Activated CD8-positive, alpha-beta memory T cell treated with anti-CD3 and anti-CD28 coated beads for 36 hours (primary cell): ENCODE results near the gene FCRL5. TPM values are rescaled to one million over a fixed set of nuclear protein-coding genes. Genes with fewer than 3 reads are reported as not detected.

Experiments
- CTCF ChIA-PET: fragments of 350-600 bp; sonication (Branson Sonifier 250); formaldehyde crosslinking; loops from one replicate; lab custom pipeline; 2021; ENCODE audit warnings: antibody characterized with exemption; lab: Charles Lee
- POLR2A ChIA-PET: fragments of 350-600 bp; sonication (Branson Sonifier 250); formaldehyde crosslinking; loops from one replicate; lab custom pipeline; 2021; ENCODE audit warnings: antibody characterized with exemption; lab: Charles Lee
- total RNA-seq, 2 experiments: library from RNA; stranded (reverse); gene quantifications; one replicate each; pipeline ENCODE4 v1.2.3, GENCODE V29; 2021

The FCRL5 gene
- total RNA-seq, 2 experiments from 2014 or later, result not detected

- ChIA-PET CTCF (no interaction called here), POLR2A (no interaction called here)
Observed at GRCh38 chr1:157540160-157540748, 12.1 kb downstream of the FCRL5 start.

- ChIA-PET CTCF (no interaction called here), POLR2A (no interaction called here)
Observed at GRCh38 chr1:157539568-157539967, 12.7 kb downstream of the FCRL5 start.

- ChIA-PET POLR2A (no interaction called here), CTCF (no interaction called here)
Observed at GRCh38 chr1:157532569-157532968, 19.7 kb downstream of the FCRL5 start.

GRCh38 chr1:157523774-157524493 lies 28.4 kb downstream of the FCRL5 start:
- CTCF ChIA-PET, result no interaction called here

GRCh38 chr1:157521056-157521455 lies 31.3 kb downstream of the FCRL5 start:
- ChIA-PET POLR2A (no interaction called here), CTCF (no interaction called here)

More at GRCh38 chr1:157523774-157524493, 28.4 kb downstream of the FCRL5 start:
- POLR2A ChIA-PET, result no interaction called here

GRCh38 chr1:157520386-157520935 lies 31.9 kb downstream of the FCRL5 start:
- POLR2A ChIA-PET, result no interaction called here

GRCh38 chr1:157519451-157519850 lies 32.9 kb downstream of the FCRL5 start:
- ChIA-PET CTCF (no interaction called here), POLR2A (no interaction called here)

More at GRCh38 chr1:157520386-157520935, 31.9 kb downstream of the FCRL5 start:
- CTCF ChIA-PET, result no interaction called here

GRCh38 chr1:157517016-157517415 lies 35.3 kb downstream of the FCRL5 start:
- ChIA-PET POLR2A (no interaction called here), CTCF (no interaction called here)

GRCh38 chr1:157515709-157516108 lies 36.6 kb downstream of the FCRL5 start:
- ChIA-PET POLR2A (no interaction called here), CTCF (no interaction called here)

GRCh38 chr1:157515141-157515540 lies 37.2 kb downstream of the FCRL5 start:
- CTCF ChIA-PET, result no interaction called here
- POLR2A ChIA-PET, result no interaction called here

GRCh38 chr1:157512036-157512969 lies 40.0 kb downstream of the FCRL5 start:
- CTCF ChIA-PET, result no interaction called here
- POLR2A ChIA-PET, result no interaction called here

- CTCF ChIA-PET, result no interaction called here
Observed at GRCh38 chr1:157509546-157510232, 42.6 kb downstream of the FCRL5 start.

GRCh38 chr1:157505481-157506272 lies 46.6 kb downstream of the FCRL5 start:
- CTCF ChIA-PET, result no interaction called here
- POLR2A ChIA-PET, result no interaction called here

More at GRCh38 chr1:157509546-157510232, 42.6 kb downstream of the FCRL5 start:
- POLR2A ChIA-PET, result no interaction called here

- CTCF ChIA-PET, result no interaction called here
- POLR2A ChIA-PET, result no interaction called here
Observed at GRCh38 chr1:157504646-157505045, 47.7 kb downstream of the FCRL5 start.

- ChIA-PET CTCF (no interaction called here), POLR2A (no interaction called here)
Observed at GRCh38 chr1:157499521-157499920, 52.8 kb downstream of the FCRL5 start.

- CTCF ChIA-PET, result no interaction called here
- POLR2A ChIA-PET, result no interaction called here
Observed at GRCh38 chr1:157498736-157499090, 53.6 kb downstream of the FCRL5 start.

- ChIA-PET CTCF (no interaction called here), POLR2A (no interaction called here)
Observed at GRCh38 chr1:157497987-157498735, 54.2 kb downstream of the FCRL5 start.

GRCh38 chr1:157497284-157497683 lies 55.0 kb downstream of the FCRL5 start:
- ChIA-PET CTCF (no interaction called here), POLR2A (no interaction called here)
